ENCODE data around the gene PRMT1. TPM values are rescaled to one million over a fixed set of nuclear protein-coding genes. Genes with fewer than 3 reads are reported as not detected.
A peak's percentile ranks its signal among the peaks of the same experiment; 100 is the strongest.

The PRMT1 gene
- polyA plus RNA-seq, 1 donor, result 202 TPM

GRCh38 chr19:49687566-49688316 is 10.7 kb downstream of the PRMT1 start:
- DNase-seq, result no peak

DNA sequence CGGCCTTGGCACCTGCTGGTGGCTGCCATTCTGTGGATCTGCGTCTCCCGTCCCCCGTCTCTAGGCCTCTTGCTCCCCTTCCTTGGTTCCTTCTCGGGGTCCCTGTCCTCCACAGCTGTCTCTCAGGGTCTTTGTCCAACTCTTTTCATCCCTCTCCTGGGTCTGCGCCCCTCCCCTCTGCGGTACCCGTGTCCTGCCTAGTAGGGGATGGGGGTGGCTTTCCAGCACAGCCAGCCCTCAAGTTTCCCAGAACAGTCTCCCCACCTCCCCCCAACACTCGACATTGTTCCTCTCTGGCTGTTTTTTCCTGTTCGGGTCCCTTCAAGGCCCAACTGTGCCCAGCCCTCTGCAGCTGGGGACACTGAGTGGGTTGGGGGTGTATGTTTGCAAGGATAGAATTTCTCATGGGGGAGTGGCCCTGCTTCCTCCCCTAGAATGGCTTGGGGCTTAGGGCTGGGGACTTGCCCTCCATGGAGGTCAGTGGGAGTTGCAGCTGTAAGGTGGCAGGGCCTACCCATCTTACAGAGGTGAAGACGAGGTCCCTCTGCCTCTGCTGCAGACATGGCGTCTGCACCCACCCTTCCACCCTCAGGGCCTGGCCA is 11.6 kb downstream of the PRMT1 start:
- no peak for DNase-seq

DNA sequence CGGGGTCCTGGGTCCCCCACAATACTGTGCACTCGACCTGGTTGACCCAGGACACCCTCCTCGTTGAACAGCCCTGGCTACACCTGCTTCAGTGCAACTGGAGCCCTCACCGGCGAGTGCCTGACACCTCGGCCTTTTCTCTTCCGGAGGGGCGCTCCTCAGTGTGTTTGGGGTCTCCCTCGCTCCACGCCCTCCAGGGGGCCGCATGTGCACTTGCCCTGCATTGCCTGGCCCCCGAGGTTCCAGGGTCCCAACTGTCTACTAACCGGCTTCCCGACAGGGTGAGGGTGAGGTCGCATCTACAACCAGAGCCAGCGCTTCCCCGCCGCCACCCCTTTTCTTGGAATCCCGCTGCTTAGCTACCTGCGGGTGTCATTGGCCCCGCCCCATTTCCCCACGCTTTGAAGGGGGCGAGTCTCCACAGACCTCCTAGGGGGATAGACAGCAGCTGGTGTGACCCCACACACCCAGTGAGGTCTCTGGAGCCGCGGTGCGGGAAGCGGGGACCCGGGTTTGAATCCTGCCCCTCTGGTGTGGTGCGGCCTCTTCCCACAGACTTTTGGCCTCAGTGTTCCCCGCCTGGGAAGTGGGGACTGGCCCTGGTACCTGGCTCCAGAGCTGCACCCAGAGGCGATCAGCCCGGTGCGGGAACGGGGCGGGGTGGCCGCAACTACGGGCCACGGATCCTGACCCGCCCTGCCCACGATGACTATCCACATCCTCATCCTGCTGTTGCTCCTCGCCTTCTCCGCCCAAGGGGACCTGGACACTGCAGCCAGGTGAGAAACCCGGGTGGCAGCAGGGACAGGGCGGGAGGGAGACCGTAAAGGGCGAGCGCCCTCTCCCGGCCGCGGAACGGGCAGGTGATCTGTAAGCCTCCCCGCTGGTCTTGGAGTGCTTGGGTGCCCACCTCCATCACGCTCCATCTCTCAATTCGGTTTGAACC is 12.3 kb downstream of the PRMT1 start, which contains the start of gene ADM5:
TSS of gene ADM5 (plus strand) at position 462 of the 946 bp plus-strand sequence. CDS start at position 706, 244 bp downstream.
- DNase-seq, result no peak

DNA sequence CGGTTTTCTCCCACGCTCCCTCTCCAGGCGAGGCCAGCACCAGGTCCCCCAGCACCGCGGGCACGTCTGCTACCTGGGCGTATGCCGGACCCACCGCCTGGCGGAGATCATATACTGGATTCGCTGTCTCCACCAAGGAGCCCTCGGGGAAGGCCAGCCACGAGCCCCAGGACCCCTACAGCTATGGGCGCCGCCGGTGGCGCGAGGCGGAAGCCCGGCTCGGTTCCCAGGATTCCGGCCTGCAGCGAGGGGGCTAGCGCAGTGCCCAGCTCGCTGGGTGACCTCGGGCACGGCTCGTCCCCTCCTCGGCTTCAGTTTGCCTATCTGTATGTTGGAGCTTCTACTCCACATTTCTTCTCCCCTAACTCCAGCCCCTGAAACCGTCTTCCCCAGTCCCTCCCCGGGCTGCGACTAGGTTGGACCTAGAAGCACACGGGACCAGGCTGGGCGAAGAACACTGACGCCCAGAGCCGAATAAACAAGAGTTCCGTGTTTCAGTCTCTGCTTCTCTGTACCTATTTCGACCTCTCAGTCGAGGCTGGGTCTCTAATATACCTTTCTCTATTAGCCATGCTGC is 13.1 kb downstream of the PRMT1 start:
- DNase-seq, result no peak

DNA sequence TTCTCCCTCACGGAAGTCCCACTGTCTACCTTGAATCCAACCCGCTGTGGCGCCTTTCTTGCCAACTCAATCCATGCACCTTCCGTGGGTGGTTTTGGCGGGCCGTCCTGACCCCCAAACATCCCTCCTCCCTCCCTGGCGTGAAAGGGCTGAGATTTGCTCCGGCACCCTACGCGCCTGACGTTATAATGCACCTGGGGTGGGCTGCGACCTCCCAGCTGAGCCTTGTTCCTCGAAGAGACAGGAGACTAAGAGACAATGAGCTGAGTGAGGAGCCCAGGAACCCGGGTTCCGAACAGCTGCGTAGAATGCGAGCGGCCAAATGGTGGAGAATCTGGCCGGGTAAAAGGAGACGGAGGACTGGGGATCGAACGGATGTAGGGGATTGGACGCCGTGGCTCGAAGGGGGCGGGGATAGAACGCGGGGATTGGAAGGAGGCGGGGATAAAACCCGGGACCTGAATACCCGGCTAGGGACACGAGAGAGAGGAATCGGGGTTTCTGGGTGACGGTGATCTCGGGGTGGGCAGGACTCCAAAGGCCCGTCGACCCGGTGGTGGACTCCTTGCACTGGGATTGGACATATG is 13.7 kb downstream of the PRMT1 start, which contains the start of gene CPT1C:
TSS of gene CPT1C (plus strand) at position 461 of the 587 bp plus-strand sequence. CDS start 1,137 bp downstream, outside the sequence.
- DNase-seq, result peak; percentile 70

DNA sequence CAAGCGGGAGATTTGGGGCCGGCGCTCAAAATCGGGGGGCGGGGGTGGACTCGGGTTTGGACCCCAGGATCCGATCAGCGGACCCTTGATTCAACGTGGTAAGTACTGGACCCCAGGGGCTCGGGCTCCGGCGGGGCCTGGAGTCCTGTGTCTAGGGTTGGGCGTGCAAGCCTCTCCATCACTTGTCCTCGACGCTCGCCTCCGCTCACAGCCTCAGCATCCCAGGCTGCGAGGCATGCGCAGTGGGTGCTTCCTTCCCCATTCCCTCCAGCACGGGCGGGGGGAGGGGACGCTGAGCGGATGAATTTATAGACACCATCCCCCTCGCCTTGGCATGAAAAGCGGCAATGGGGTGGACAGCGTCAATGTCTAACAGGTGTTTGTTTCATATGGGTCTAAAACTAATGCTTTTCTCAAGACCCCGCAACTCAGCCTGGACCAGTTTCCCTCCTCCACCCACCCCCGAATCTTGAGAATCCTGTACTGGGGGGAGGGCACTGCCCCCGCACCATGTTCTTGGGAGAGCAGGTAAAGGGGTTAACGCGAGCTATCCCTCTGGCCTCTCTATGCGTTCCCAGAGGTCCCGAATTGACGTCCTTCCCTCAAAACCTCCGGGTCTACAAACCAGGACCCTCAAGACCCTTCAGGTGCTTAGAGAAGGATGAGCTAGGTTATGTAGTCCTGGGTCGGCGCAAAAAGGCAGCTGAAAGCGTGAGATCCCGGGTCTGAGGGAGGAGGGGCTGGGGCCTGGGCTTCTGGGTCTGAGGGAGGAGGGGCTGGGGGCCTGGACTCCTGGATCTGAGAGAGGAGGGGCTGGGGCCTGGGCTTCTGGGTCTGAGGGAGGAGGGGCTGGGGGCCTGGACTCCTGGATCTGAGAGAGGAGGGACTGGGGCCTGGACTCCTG is 14.4 kb downstream of the PRMT1 start:
- DNase-seq, result peak; percentile 75

DNA sequence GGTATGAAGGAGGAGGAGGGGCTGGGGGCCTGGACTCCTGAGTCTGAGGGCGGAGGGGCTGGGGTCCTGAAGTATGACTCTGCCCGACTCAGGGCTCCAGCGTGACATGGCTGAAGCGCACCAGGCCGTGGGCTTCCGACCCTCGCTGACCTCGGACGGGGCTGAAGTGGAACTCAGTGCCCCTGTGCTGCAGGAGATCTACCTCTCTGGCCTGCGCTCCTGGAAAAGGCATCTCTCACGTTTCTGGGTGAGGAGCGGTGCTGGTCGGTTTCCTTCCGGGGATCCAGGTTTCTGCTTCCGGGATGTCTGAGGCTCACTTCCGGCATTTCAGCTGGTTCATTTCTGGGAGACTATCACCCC is 15.1 kb downstream of the PRMT1 start:
- DNase-seq, result no peak

GRCh38 chr19:49696115-49696514 is 19.0 kb downstream of the PRMT1 start:
- no peak for DNase-seq

- DNase-seq, result no peak
Measured at GRCh38 chr19:49696865-49697264, 19.8 kb downstream of the PRMT1 start.

DNA sequence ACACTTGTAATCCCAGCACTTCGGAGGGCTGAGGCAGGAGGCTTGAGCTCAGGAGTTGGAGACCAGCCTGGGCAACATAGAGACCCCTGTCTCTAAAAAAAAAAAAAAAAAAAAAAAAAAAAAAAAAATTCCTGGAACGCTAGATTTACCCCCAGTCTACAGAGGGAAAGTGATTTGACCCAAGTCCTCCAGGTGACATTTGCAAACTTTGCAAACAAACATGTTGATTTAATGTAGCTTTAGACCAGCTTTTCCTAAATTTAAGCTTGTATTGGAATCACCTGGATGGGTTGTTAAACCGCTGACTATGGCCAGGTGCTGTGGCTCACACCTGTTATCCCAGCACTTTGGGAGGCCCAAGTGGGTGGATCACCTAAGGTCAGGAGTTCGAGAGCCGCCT is 22.3 kb downstream of the PRMT1 start:
- DNase-seq, result no peak

DNA sequence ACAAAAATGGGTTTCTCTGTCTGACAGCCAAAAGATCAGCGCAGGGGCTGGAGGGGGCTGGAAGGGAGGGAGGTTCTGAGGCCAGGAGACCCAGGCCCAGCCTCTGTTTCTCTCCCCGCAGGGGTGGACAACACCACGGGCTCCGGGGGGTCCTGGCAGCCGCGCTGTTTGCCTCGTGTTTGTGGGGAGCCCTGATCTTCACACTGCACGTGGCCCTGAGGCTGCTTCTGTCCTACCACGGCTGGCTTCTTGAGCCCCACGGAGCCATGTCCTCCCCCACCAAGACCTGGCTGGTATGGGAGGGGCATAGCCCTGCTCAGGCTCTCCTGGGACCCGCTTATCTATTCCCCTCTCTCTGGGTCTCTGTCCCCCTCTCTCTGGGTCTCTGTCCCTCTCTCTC is 23.5 kb downstream of the PRMT1 start:
- DNase-seq, result no peak

GRCh38 chr19:49701271-49701786 is 24.3 kb downstream of the PRMT1 start:
- no peak for DNase-seq

DNA sequence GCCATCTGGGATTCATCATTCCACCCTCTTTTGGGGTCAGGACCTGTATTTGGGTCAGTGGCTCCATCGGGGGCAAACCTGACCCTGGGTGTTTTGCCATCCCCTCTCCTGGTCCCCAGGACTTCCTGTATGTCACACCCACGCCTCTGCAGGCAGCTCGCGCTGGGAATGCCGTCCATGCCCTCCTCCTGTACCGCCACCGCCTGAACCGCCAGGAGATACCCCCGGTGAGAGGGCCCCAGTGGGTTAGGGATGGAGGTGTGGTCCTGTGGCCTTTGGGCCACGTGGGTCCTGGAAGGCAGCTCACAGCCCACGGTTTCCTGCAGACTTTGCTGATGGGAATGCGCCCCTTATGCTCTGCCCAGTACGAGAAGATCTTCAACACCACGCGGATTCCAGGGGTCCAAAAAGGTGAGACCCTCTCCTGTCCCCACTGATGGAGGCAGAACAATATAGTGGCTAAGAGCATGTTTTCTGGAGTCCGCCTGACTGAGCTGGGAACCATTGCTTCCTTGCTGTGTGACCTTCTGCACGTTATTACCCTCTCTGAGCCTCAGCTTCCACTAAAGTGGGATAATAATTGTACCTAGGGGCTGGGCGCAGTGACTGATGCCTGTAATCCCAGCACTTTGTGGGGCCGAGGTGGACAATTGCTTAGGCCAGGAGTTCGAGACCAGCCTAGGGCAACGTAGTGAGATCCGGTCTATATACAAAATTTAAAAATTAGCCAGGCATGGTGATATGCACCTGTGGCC is 28.0 kb downstream of the PRMT1 start:
- DNase-seq, result no peak

DNA sequence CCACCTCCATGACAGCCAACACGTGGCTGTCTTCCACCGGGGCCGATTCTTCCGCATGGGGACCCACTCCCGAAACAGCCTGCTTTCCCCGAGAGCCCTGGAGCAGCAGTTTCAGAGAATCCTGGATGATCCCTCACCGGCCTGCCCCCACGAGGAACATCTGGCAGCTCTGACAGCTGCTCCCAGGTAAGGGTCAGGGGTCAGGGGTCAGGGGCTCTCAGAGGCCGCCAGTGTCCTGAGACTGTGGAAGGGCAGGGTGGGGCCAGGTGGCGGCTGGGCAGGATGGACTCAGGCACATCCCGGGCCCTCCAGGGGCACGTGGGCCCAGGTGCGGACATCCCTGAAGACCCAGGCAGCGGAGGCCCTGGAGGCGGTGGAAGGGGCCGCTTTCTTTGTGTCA is 28.8 kb downstream of the PRMT1 start:
- no peak for DNase-seq

DNA sequence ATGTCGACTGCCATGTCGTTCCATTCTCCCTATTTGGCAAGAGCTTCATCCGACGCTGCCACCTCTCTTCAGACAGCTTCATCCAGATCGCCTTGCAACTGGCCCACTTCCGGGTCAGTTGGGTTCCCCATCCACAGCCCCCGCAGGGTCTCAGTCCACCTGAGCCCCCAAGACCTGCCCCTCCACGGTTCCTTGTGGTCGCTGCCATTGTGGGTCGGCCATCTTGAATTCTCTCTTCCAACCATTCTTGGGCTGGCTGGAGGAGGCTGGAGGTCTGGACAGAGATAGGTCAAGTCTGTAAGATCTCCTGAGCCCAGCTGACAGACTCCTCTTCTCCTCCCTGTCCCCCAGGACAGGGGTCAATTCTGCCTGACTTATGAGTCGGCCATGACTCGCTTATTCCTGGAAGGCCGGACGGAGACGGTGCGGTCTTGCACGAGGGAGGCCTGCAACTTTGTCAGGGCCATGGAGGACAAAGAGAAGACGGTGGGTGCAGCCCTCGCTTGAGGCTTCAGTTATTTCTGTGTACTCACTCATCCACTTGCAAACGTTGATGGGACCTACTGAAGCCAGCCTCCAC is 33.4 kb downstream of the PRMT1 start:
- no peak for DNase-seq

GRCh38 chr19:49712397-49712859 is 35.4 kb downstream of the PRMT1 start:
- DNase-seq, result no peak

DNA sequence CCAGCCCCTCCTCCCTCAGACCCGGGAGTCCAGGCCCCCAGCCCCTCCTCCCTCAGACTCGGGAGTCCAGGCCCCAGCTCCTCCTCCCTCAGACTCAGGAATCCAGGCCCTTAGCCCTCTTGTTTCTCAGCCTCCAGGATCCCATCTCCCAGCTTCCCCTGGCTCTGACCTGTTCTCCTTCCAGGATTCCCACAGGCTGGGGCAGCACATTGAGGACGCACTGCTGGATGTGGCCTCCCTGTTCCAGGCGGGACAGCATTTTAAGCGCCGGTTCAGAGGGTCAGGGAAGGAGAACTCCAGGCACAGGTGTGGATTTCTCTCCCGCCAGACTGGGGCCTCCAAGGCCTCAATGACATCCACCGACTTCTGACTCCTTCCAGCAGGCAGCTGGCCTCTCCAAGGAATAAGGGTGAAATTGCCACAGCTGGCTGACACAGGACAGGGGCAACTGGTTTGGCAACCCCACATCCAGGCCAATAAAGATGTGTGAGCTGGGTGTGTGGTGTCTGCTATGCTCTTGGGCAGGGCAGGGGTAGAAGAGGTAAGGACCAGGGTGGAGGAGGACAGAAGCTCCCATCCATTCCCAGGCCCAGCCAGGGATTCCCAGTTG is 36.3 kb downstream of the PRMT1 start:
- no peak for DNase-seq

DNA sequence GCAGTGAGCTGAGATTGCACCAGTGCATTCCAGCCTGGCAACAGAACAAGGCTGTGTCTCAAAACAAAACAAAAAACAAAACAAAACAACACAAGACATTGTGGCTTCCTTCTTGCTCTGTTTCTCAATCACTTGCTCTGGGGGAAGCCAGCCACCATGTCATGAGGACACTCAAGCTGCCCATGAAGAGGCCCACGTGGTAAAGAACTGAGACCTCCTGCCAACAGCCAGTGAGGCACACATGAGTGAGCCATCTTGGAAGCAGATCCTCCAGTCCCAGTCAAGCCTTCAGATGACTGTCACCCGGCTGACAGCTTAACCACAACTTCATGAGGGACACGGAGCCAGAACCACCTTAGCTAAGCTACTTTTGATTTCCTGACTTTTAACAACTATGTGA is 39.1 kb downstream of the PRMT1 start:
- no peak for DNase-seq

GRCh38 chr19:49718511-49718910 is 41.4 kb downstream of the PRMT1 start:
- peak; percentile 17 for DNase-seq

All from left kidney (tissue), 2 donors.